Measurements from ENCODE around the gene THUMPD2.
A peak's percentile ranks its signal among the peaks of the same experiment; 100 is the strongest.
"Not testable (repeated sequence)": the region's sequence is repeated elsewhere in the genome, so short reads cannot be mapped to it uniquely, and the experiment has no call there.

Gene THUMPD2, protein sequence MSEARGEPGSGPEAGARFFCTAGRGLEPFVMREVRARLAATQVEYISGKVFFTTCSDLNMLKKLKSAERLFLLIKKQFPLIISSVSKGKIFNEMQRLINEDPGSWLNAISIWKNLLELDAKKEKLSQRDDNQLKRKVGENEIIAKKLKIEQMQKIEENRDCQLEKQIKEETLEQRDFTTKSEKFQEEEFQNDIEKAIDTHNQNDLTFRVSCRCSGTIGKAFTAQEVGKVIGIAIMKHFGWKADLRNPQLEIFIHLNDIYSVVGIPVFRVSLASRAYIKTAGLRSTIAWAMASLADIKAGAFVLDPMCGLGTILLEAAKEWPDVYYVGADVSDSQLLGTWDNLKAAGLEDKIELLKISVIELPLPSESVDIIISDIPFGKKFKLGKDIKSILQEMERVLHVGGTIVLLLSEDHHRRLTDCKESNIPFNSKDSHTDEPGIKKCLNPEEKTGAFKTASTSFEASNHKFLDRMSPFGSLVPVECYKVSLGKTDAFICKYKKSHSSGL

DNA sequence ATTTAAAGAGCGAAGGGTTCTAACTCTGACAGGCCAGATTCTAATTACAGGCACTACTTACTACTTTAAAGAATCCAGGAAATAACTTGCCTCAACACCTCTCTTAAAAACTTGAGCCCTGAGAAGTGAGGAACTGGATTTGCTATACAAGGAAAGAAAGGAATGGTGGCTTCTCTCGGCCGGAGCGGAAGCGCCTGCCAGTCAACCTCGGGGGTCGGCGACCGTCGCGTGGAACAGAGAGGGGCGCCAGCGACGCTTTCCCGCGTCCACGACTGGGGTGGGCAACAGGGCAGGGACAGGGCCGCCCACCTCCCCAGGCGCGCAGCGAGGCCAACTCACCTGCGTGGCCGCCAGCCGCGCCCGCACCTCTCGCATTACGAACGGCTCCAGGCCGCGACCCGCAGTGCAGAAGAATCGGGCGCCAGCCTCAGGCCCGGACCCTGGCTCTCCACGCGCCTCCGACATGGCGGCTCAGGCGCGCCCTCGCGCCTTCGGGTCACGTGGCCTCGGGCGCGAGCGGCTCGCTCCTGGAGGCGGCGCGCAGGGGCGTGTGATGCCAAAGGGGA is at the start of gene THUMPD2:
Gene THUMPD2, minus strand, starts transcription at position 484 of the 566 bp plus-strand sequence. Its CDS starts 19 bp downstream, at position 465.
- peak; percentile 64 for DNase-seq

DNA sequence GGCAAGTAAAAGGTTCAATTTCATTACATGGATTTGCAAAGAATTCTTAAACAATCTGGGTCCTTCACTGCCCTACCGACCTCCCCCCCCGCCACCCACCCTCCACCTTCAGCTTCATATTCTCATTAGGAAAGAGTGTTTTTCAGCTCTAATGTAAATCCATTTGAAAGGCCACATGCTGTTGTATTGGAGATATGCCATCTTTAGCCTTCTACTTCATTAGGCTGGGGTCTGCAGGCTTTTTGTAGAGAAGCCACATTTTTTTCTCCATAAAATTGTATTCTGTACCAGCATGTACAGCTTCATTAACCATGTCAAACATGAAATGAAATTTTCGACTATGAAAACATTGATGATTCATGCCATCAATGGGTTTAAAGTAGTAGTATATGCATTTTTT is 42.8 kb upstream of the THUMPD2 start:
- no peak for DNase-seq

DNA sequence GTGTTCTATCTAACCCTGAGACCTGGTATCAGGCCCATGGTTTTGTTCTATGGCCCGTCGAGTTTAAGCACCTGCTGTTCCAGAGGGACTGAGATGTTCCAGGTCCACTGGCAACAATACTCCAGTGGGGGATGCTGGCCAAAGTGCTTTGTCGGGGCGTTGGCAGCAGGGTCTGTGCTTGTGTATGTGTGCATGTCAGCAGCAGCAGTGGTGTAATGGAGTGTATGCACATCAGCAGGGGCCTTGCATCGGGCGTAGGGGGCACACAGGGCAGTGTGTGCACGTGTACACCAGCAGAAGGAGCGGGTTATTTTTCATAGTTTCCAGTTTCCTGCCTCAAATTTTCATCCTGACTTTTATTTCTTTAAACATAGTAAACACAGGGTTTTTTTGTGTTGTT is 37.8 kb upstream of the THUMPD2 start:
- no peak for DNase-seq

DNA sequence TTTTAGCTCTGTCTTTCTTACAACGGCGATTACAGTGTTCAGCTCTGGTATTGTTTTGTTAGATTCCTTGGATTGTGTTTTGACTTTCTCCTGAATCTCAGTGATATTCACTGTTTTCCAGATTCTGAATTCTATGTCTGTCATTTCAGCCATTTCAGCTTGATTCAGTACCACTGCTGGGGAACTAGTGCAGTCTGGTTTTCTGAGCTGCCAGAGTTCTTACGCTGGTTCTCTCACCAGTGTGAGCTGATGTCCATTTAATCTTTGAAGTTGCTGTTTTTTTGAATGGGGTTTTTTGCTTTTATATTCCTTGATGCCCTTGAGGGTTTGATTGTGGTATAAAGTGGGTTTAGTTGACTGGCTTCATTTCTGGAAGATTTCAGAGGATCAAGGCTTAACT is 37.4 kb upstream of the THUMPD2 start:
- DNase-seq: no peak

DNA sequence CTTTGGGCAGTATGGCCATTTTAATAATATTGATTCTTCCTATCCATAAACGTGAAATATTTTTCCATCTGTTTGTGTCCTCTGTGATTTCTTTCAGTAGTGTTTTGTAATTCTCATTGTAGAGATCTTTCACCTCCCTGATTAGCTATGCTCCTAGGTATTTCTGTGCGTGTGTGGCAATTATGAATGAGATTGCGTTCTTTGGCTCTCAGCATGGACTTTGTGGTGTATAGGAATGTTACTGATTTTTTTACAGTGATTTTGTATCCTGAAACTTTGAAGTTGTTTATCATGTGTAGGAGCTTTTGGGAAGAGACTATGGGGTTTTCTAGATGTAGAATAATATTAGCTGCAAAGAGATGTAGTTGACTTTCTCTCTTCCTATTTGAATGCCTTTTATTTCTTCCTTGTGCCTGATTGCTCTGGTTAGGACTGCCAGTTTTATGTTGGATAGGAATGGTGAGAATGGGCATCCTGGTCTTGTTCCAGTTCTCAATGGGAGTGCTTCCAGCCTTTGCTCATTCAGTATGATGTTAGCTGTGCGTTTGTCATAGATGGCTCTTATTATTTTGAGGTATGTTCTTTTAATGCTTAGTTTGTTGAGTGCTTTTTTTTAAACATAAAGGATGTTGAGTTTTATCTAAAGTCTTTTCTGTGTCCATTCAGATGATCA is 27.0 kb upstream of the THUMPD2 start:
- DNase-seq: no peak

DNA sequence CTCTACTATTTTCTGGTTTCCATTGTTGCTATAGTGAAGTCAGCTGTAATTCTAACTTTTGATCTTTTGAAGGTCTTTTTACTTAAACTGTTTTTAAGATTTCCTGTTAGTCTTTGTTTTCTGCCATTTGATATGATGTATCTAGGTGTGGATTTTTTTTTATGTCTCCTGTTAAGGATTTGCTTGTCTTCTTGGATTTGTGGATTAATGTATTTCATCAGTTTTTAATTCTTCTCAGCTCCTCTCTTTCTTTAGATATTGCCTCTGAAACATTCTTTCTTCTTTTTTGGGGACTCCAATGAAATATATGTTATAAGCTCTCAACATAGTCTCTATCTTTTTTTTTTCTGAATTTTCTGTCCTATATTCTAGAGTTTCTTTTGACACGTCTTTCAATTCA is 24.8 kb upstream of the THUMPD2 start:
- DNase-seq: no peak

DNA sequence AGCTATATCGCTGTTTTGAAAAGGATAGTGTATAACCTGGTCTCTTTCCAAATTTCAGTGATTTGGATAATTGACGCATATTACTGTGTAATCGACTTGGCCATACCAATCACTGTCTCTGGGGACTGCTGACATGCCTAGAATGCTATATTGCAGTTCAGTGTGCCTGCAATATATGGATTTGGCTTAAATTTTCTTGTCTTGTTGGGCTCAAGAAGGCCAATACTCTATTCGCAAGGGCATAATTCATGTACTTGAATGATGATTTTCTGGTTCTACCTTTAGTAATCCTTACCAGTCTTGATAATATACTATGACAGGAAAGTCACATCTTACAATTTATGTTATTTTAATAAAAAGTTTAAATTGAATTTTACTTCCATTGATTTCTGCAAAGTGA is 21.7 kb upstream of the THUMPD2 start:
- no peak for DNase-seq

DNA sequence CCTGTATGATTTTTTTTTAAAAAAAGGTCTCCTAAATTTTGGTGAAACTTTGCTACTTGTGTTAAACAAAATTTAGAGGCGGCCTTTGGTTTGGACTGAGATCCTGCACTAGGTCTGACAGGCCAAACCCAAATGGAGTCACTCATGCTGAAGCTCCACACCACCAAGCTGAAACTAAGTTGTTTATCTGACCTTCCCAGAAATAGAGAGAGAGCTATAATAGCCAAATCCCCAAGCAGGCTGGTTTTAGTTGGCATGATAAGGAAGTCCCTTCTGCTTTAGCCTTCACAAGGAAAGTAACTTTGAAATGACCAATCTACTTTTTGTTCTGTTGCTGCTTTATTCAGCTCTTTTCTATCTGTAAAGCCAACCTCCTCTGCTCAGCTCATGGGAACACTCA is 17.1 kb upstream of the THUMPD2 start:
- DNase-seq: no peak

DNA sequence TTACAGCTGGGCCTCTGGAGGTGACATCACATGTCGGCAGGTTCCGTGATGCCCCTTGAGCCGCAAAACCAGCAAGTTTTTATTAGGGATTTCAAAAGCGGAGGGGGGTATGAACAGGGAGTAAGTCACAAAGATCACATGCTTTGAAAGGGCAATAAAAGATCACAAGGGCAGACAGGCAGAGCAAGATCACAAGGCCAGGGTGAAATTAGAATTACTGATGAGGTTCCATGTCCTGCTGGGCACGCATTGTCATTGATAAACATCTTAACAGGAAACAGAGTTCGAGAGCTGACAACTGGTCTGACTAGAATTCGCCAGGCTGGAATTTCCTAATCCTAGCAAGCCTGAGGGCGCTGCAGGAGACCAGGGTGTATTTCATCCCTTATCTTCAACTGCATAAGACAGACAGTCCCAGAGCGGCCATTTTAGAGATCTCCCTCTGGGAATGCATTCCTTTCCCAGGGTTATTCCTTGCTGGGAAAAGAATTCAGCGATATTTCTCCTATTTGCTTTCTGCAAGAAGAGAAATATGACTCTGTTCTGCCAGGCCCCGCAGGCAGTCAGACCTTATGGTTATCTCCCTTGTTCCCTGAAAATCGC is 11.3 kb upstream of the THUMPD2 start:
- not testable (repeated sequence) for DNase-seq

DNA sequence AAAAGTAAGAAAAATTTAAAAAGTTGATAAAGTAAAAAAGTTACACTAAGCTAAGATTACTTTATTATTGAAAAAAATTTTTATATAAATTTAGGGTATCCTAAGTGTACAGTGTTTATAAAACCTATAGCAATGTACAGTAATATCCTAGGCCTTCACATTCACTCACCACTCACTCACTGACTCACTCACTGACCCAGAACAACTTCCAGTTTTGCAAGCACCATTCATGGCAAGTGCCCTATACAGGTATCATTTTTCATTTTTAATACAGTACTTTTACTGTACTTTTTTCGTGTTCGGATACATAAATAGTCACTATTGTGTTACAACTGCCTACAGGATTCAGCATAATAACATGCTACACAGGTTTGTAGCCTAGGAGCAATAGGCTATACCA is 8.9 kb upstream of the THUMPD2 start:
- no peak for DNase-seq

DNA sequence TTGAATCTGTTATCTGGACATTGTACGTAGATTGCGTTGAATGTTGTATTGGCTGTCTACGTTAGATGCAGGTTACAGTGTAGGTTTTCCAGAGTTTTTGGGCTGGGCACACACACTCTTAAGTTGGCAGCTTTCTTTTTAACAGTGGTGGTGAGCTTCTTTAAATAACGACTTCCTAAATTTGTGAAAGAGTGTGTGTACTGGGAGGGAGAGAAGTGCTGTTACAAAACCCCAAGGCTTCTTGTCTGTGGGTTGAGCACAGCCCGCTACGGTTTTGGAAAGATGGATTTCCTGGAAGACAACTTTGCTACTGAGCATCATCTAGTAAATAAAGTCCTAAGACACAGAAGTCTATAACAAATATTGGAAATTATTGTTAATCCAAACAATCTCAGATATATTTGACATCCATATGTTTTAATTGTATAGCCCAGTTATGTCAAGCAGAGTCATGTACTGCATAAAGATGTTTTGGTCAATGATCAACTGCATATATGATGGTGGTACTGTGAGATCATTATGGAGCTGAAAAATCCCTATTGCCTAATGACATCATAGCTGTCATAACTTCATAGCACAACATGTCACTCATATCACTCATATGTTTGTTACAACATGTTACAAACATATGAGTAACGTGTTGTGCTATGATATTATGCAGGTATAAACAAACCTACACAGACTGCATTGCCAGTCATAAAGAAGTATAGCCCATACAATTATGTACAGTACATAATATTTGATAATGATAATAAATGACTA is 7.9 kb upstream of the THUMPD2 start:
- DNase-seq: no peak

DNA sequence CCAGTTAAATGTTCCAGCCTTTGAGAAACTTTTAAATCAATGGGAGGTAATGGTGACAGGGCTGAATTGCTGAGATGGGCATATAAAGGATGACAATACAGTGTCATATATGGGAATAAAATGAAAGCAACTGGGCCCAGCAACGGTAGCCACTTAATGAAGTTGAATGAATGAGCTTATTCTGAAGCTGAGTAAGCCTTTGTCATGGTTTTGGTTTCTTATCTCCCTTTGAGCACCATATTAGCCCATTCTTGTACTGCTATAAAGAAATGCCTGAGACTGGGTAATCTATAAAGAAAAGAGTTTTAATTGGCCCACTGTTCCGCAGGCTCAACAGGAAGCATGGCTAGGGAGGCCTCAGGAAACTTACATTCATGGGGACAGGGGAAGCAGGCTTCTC is 3.5 kb upstream of the THUMPD2 start:
- DNase-seq: no peak

DNA sequence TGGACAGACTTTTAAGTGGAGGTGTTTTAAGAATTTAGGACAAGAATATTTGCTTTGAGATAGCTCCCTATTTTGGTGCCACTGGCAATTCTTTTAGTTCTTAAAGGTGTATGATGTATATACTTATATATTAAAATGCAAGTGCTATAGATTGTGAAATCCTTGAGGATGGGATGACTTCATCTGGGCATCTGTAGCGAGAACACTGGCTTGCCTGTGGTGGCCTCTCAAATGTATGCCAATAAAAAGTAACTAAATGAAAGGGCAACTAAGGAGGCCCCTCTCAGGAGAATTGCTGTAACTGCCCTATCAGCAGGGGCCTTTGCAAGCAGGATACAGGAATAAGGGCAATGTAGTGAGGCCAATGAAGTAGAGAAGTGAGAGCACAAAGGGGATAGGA is 2.6 kb upstream of the THUMPD2 start:
- DNase-seq: no peak

DNA sequence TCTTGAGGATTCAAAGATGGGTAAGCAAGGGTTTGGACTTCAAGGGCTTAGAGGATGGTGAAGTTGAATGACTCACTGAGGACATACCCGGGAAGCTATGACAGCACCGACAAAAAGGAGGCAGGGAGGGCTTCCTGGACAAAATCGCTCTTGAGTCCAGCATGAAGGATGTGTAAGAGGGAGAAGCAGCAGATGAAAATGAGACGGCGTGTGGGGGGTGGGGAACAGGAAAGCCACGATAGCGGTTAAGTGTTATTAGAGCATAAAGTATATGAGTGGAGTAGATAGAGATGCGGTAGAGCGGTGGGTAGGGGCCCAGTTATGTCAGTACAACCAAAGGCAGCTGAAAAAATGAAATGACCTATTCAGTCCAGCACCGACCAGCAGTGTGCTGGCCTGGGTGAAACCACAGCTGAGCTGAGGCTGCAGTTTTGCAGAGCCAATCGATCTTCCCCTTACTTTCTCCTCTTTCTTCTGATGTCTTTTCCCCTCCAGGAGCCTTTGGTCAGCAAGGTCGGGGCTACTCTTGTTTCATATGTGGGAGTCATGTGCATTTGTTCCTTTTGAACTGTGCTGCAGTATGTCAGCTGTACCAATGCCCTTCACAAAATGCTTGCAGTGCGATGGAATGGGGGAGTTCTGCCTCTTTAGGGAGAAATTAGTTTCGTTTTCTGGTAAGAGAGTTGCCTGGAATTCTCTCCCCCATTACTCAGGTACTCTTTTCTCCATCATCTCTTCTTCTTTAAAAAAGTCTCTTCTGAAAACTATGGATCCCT is 2.0 kb upstream of the THUMPD2 start:
- DNase-seq: no peak

DNA sequence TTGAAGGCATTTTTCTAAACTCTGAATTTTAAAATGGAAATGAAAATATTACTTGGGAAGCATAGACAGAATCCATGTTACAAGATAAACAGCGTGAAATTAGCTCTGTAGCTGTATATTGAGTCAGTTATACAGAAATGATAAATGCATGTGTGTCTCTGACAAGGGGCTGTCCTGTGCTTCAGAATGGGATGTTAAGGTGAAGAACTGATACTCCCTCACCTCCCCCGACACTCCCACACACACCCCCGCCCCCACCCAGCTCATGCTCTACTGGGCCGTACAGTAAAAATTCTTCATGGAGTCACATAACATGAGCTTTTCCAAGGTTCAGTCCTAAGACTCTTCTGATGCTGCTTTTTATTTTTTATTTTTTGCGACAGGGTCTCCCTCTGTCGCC is 869 bp upstream of the THUMPD2 start:
- DNase-seq: no peak

DNA sequence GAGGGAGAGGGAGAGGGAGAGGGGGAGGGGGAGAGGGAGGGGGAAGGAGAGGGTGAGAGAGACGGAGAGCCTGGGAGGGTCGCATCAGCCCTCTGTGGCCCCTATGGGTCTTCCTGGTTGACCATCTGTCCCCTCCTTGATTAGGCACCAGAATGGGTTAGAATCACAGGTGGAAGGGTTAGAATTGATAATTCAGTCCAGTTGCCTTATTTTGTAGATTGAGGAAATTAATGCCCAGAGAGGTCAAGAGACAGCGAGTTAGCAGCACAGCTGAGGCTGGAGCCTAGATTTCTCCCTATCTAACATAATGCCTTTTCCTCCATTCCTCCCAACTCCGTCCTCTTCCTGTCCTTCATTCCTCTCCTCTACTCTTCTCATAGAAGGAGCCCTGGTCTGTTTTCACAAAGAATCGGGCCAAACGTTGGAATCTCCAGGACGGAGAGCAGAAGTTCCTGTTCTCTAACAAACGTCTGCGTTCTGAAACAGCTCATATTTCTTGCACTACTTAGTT is 338 bp upstream of the THUMPD2 start:
- DNase-seq: no peak

DNA sequence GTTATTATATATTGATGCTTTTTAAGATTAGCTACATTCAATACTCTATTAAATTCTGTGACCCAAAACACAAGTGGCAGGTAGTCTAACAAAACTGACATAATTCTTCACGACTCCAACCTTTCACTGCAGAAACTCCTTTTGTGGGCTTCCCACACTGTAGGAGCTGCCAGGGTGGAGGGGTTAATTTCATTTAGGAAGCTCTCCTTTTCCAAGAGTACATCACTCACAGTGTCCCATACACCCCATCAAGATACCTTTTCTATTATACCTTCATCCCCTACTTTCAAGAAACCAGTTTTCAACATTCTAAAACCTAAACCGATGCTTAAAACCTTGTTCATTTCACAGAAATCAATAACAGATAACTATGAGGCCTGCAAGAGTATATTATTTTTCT is 825 bp downstream of the THUMPD2 start:
- DNase-seq: no peak

DNA sequence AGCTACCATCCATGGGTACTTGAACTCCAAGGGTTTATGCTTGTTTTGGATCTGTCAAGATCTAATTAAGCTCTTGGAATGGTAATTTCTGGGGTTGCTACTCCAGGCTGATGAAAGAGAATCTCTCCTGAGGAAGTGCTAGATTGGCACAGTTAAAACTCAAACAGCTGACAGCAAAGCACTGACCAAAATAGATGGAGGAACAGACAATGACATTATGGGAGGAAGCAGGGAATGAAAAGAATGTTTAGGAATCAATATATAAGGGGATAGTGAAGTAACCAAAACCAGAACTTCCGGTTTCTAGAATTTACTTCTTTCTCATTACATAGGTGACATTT is 6.3 kb downstream of the THUMPD2 start:
- DNase-seq: no peak

DNA sequence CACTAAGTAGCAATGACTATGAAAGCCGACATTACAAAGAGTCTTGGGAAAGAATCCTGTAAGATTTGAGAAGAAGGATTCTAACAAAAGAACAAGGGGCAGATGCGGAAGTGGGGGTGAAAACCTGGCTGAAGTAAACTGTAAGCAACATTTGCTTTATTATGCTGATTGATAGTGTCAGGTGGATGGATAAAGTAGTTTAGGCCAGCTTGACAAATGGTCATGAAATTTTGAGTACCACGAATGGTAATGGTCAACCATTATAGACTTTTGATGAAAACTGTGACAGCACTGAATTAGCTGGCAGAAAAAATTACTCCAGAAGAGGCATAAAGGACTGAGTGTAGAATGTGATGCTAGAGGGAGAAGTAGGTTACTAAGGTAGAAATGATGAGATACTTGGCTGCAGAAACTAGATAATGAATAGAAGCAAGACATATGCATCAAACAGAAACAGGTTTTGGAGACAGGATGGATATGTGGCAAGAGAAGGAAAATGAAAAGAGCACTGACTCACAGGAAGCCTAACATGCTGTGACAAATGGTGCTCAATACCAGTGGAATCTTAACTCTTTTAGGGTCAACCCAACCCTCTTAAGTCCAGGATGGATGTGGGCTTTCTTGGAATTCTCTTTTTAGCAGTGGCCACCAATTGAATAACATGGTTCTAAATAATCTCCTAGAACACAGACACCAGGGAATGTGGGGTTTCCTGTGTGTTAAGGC is 6.8 kb downstream of the THUMPD2 start:
- no peak for DNase-seq

DNA sequence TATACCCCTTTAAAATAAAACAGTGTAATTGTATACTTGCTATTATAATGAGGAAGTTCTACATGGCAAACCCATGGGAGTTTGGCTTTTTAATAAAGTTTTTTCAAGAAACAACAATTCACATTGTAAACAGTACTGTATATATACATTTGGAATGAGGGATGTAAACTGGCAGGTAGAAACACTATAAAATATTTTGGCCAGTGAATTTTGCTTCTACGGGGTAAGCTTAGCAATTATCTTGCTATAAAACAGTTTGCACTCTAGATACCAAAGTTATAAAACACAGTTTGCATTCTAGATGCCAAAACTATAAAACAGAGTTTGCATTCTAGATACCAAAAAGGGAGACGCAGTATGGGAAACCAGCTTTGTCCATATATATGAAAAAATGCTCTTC is 16.6 kb downstream of the THUMPD2 start:
- no peak for DNase-seq

DNA sequence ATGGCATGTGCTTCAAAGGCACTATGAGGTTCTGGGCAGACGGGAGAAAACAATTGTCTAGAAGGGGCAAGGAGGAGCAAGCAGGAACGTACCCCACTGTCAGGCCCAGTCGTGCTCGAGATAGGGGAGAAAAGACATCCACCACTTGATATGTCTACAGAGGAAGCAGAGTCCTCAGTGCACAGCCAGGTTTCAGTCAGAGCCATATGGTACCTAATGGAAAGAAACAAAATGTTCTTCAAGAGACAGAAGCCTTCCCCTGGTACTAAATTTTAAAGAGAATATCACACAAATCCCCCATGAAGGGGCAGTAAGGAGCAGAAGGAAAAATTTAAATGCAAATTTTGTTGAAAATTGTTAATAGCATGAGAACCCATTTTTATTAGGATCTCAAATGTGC is 21.9 kb downstream of the THUMPD2 start:
- DNase-seq: no peak
